Suprapubic skin (tissue), 4 donors: Measurements from ENCODE around the gene YIPF2. TPM values are rescaled to one million over a fixed set of nuclear protein-coding genes. Genes with fewer than 3 reads are reported as not detected.

Experiments used
- DNase-seq, 2 donors: peaks; one replicate each; pipeline ENCODE4 v3.0.0-alpha.2; 2019; ENCODE audit warnings: low spot score in 2 of 2
- H3K27ac ChIP-seq: fragments of 200-600 bp; sonication (generic); one replicate; pipeline ENCODE4 v1.5.1; 2019
- H3K27me3 ChIP-seq: fragments of 200-600 bp; sonication (generic); one replicate; pipeline ENCODE4 v1.5.1; 2019
- H3K36me3 ChIP-seq: fragments of 200-600 bp; sonication (generic); one replicate; pipeline ENCODE4 v1.5.1; 2019
- H3K4me1 ChIP-seq: fragments of 200-600 bp; sonication (generic); one replicate; pipeline ENCODE4 v1.5.1; 2019
- H3K4me3 ChIP-seq: fragments of 200-600 bp; sonication (generic); one replicate; pipeline ENCODE4 v1.5.1; 2019; ENCODE audit warnings: mild to moderate bottlenecking
- H3K9me3 ChIP-seq: fragments of 200-600 bp; sonication (generic); one replicate; pipeline ENCODE4 v1.5.1; 2019
- CTCF ChIP-seq, 2 donors: fragments of 200-600 bp in 1 of 2; fragments of 450-650 bp in 1 of 2; sonication (generic) in 1 of 2; IDR thresholded peaks; one replicate each; pipeline ENCODE4 v1.5.1; 2016 to 2019; ENCODE audit warnings: antibody characterized with exemption in 2 of 2, mild to moderate bottlenecking in 1 of 2, moderate library complexity in 1 of 2
- EP300 ChIP-seq: sonication (generic); formaldehyde crosslinking; IDR thresholded peaks from one replicate; pipeline ENCODE4 v1.6.1; 2017; ENCODE audit warnings: antibody characterized with exemption
- POLR2A ChIP-seq, 2 donors: fragments of 450-650 bp; IDR thresholded peaks; one replicate each; pipeline ENCODE4 v1.6.1; 2017; ENCODE audit warnings: antibody characterized with exemption in 2 of 2, mild to moderate bottlenecking in 2 of 2, moderate library complexity in 2 of 2
- POLR2AphosphoS5 ChIP-seq, 3 donors: sonication (generic); formaldehyde crosslinking; IDR thresholded peaks; one replicate each; pipeline ENCODE4 v1.6.1; 2017; ENCODE audit warnings: antibody characterized with exemption in 3 of 3
- WGBS: methylation state at CpG from one replicate; pipeline ENCODE4 v1.1.5; 2018; 5-methylcytosine and 5-hydroxymethylcytosine counted together
- total RNA-seq, 4 donors: library from RNA; depleted of rRNA; stranded (reverse); fragments of >200 nt; gene quantifications; one replicate each; pipeline ENCODE4 v1.1.0, GENCODE V29; 2016

The YIPF2 gene
- total RNA-seq, 4 donors from 2014 or later = 32.4 to 68.0 (median 50.2) TPM

GRCh38 chr19:10885201-10886169 is 43.0 kb downstream of the YIPF2 start:
- H3K4me3 ChIP-seq = no peak overlapping the region
- 69% methylated on average over 20 of the region's 20 CpGs for WGBS
- TF ChIP-seq POLR2A (IDR thresholded peaks at IDR 0.05) = no peak
- TF ChIP-seq EP300 = no peak
- no peak for TF ChIP-seq POLR2AphosphoS5 (IDR thresholded peaks at IDR 0.05)
- TF ChIP-seq CTCF (IDR thresholded peaks at IDR 0.05) = no peak
- DNase-seq = no peak
- H3K36me3 ChIP-seq = no peaks in the 10 kb centered on the region
- H3K9me3 ChIP-seq = no peaks in the 10 kb centered on the region
- H3K4me1 ChIP-seq = peaks cover 36% of the 10 kb centered on the region
- peak overlapping the region; percentile 7 for H3K27ac ChIP-seq
- H3K27me3 ChIP-seq = no peaks in the 10 kb centered on the region

- H3K4me3 ChIP-seq = no peak overlapping the region
- peak overlapping the region; percentile 7 for H3K27ac ChIP-seq
- TF ChIP-seq EP300 (no peak), POLR2A (IDR thresholded peaks at IDR 0.05) (no peak), POLR2AphosphoS5 (IDR thresholded peaks at IDR 0.05) (no peak), CTCF (IDR thresholded peaks at IDR 0.05) (no peak)
- DNase-seq = no peak
- H3K27me3 ChIP-seq = no peaks in the 10 kb centered on the region
- H3K9me3 ChIP-seq = no peaks in the 10 kb centered on the region
- no peaks in the 10 kb centered on the region for H3K36me3 ChIP-seq
- H3K4me1 ChIP-seq = peaks cover 44% of the 10 kb centered on the region
- 67% methylated on average over 2 of the region's 2 CpGs for WGBS
These were observed 44.2 kb downstream of the YIPF2 start for GRCh38 chr19:10884274-10884673.

- WGBS = 83% methylated on average over 9 of the region's 9 CpGs
- no peaks in the 10 kb centered on the region for H3K27me3 ChIP-seq
- no peak for DNase-seq
- H3K4me3 ChIP-seq = no peak overlapping the region
- H3K4me1 ChIP-seq = peaks cover 42% of the 10 kb centered on the region
- no peaks in the 10 kb centered on the region for H3K9me3 ChIP-seq
- TF ChIP-seq POLR2A (IDR thresholded peaks at IDR 0.05) = no peak
- TF ChIP-seq POLR2AphosphoS5 (IDR thresholded peaks at IDR 0.05) = no peak
- TF ChIP-seq CTCF (IDR thresholded peaks at IDR 0.05) = no peak
- TF ChIP-seq EP300 = no peak
- H3K27ac ChIP-seq = no peak overlapping the region
- H3K36me3 ChIP-seq = no peaks in the 10 kb centered on the region
These were observed 46.4 kb downstream of the YIPF2 start for GRCh38 chr19:10882108-10882457.

- WGBS = 72% methylated on average over 10 of the region's 14 CpGs
These were observed 46.9 kb downstream of the YIPF2 start for GRCh38 chr19:10881403-10882107.

More at GRCh38 chr19:10881403-10882107, 46.9 kb downstream of the YIPF2 start:
- Histone ChIP-seq H3K36me3 (no peaks in the 10 kb centered on the region), H3K9me3 (no peaks in the 10 kb centered on the region), H3K27me3 (no peaks in the 10 kb centered on the region), H3K27ac (no peak overlapping the region), H3K4me1 (peaks cover 42% of the 10 kb centered on the region), H3K4me3 (no peak overlapping the region)
- no peak for DNase-seq
- TF ChIP-seq POLR2AphosphoS5 (IDR thresholded peaks at IDR 0.05) (no peak), EP300 (no peak), CTCF (IDR thresholded peaks at IDR 0.05) (no peak)
